ENCODE results near the gene METAP1.
"Not testable (repeated sequence)": the region's sequence is repeated elsewhere in the genome, so short reads cannot be mapped to it uniquely, and the experiment has no call there.

METAP1 gene

DNA sequence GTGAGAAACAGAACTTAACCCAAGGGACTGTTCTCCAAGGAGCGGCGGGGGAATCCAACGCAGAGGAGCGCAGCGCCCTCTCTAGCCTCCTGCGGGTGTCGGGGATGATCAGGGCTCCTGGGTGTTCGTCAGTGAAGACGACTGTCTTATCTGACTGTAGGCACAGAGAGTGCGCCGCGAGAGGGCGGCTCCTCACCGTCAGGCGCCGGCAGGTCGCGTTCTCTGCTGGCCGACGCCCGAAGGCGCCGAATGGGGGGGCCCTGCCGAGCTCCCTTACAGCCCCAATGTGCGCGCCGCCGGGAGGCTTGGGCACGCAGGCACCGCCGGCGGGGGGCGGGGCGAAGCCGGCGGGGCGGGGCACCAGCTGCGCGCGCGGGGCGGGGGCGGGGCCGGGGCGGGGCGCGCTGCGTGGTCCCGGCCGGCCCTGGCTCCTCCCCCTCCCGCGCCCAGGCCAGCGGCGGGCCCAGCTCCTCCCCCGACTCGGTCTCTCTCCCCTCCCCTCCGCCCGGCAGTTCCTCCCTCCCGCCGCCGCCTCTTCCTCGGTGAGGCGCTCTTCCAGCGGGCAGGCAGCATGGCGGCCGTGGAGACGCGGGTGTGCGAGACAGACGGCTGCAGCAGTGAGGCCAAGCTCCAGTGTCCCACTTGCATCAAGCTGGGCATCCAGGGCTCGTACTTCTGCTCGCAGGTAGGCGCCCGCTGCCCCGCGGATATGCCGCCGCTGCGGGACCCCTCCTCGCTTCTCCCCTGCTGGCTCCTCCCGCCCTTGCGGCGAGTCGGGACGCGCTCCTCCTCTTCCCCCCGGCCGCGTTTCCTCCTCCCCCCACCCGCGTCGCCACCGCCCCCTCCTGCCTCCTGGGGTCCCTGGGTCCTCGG is at the start of gene METAP1:
METAP1 (plus strand) TSS at position 539 of the 873 bp plus-strand sequence; CDS start at position 572, 33 bp downstream.
- DNase-seq (ENCODE audit: low spot score) = peak; percentile 94

DNA sequence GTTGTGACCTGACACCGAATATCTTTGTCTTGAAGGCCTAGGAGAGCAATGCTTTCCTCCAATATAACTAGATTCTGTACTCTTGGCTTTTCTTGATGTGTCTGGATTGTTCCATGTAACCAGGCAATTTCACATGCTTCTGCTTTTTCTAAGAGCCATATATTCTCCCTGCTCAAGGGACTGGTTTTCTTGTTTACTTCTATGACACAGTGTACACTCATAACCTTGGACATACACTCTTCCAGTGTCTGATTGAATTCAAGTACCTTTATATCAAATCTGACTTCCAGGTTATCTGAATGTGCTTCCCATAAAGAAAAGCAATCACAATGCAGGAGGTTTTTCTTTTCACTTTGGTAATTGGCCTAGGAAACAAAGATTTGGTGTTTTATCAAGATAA is 49.2 kb upstream of the METAP1 start:
- no peak for DNase-seq (ENCODE audit: low spot score)

- no peak for DNase-seq (ENCODE audit: low spot score)
These were observed 44.6 kb upstream of the METAP1 start for GRCh38 chr4:98950925-98951324.

DNA sequence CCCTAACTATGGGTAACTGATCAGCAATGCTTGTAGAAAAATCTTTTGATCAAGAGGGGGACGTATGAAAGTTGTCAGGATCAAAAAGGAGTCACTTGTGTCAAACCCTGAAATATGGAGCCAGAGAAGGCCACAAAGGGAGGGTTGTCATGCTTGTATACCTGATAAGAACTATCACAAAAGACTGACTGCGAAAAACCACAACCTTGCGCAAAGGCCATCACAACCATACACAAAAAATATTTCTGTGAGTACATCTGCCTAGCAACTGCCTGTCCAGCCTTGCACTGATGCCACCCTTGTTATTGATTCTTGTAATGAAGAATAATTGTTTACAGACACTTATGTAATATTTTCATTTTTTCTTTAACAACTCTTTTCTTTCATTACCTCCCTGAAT is 43.8 kb upstream of the METAP1 start:
- DNase-seq (ENCODE audit: low spot score) = no peak

DNA sequence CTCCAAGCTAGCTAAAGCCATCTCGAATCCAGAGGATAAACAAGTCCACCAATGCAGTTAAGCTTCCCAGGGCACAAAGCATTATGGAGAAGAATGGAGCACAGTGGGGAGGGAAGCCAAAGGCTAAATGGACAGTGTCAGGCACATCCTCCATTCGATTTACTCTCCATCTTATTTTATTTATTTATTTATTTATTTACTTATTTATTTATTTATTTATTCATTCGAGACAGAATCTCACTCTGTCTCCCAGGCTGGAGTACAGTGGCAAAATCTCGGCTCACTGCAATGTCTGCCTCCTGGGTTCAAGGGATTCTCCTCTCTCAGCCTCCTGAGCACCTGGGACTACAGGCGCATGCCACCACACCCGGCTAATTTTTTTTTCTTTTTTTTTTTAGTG is 40.3 kb upstream of the METAP1 start:
- DNase-seq (ENCODE audit: low spot score) = no peak

GRCh38 chr4:98958065-98958464 is 37.5 kb upstream of the METAP1 start:
- DNase-seq (ENCODE audit: low spot score) = no peak

DNA sequence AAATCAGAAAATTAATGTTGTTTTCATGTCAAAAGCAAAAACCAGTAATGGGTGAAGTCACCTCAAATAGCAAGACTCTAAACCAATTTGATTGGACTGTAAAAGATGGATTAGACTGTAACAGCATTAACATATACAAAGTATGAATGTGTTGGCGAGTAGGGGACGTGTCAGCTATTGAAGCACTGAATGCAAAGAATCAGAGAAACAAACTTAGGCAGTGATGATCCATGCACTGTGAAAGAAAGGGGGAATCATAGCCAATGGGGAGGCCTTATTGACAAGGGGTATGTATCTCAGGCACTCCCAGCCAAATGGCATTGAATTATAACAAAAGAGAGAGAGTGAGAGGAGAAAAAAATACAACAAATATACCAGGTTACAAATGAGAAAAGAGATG is 36.1 kb upstream of the METAP1 start:
- no peak for DNase-seq (ENCODE audit: low spot score)

DNA sequence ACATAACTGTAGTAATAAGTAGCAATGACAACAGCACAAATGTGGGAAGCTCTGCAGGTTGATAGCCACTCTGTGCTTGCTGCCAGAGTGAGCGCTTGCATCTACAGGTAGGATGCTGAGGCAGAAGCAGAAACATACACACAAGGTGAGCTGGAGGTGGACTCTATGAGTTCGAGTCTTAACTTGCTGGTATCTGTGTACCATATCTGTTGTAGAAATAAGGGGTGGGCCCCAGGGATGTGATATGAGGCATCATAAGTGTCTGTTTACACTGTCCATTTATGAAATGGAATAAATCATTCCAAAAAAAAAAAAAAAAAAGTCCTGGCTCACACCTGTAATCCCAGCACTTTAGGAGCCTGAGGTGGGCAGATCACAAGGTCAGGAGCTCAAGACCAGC is 33.8 kb upstream of the METAP1 start:
- DNase-seq (ENCODE audit: low spot score) = no peak

DNA sequence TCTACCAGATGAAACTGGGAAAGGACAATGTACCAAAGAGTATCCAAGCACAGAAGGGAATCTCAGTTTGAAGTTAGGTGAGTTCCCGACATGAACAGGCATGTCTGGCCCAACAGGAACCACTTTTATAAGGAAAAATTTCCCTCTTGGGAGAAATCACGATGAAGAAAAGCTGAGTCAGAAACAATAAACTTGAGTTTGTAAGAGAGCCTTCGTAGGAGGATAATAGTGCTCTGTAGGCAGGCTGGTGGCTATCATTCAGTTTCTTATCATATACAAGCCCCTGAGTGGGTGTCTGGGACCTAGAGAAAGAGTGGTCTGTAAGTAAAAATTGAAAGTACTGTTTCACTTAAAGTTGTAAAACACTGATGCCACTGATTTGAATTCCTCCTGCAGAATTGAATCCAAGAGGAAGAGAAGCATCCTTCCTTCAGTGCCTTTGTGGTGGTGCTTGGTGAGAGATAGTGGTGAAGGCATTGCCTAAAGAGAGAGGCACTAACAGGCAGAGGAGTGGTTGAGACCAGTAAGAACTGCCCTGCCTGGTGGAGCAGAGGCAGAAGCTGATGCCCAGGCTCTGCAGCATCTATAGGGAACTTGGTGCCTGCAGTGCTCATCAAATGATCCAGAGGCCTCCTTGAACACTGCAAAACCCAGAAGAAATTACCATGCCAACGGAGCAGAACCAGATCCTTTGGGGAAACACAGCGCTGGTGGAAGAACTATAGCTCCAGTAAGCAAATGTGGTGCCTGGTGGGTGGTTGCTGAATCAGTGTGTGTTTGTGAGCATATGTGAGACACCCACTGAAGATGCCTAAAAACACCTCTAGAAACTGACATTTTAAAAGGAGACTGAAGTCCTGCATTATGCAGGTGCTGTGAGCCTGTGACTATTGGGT is 31.7 kb upstream of the METAP1 start:
- no peak for DNase-seq (ENCODE audit: low spot score)

DNA sequence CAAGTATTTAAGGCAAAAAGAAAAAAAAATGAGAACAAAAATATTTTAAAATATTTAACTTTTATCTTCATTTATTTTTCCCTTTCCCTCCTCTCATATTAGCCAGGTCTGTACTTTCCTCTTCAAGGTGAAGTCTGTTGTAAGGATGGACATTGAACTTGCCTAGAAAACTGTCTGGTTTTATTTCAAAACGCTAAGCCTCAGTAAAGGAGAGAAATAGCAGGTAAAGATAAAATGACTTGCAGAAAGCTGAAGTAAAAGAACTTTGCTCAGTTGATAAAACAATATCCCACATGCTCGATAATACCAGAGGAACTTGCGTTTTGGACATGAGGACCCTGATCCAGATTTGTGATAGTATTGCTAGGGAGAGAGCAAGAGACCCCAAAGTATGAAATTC is 28.6 kb upstream of the METAP1 start:
- no peak for DNase-seq (ENCODE audit: low spot score)

GRCh38 chr4:98967786-98968329 is 27.7 kb upstream of the METAP1 start:
- DNase-seq (ENCODE audit: low spot score) = no peak

DNA sequence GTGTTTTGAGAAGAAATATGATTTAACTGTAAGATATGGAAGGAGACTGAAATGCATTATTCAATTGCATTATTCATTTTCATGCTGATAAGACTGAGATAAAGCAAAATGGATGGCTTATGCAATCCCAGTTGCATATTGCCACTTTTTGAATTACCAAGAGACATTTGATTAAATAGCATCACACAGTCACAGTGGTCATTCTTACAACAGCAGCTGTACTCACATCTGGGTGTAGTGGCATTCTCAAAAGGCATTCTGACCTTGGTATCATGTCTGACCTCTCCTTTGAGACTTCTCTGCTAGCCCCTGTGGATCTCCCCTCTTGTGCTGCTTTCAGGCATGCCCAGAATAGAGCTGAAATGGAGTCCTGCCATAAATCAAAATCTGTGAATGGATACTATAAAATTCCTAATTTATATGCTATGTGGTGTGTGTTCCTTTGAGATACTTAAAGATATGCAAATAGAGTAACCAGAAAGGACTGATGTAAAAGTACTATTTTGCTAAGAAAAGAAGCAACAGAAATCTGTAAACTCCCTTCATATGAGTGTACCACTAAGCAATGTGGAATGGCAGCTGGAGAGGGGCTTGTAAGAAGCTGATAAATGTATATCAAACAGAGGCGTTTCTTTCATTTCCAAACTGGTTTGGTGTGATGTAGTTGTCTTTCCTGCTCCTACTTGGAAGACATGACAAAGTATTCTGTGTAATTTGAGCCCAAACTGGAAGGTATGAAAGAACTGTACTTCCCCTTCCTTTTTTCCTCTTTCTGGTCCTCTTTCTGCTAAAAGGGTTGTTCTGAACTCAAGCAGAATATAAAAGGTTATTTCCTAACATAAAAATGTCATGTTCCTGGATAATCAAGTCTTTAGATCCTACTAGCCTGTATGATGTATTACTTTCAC is 25.4 kb upstream of the METAP1 start:
- no peak for DNase-seq (ENCODE audit: low spot score)

DNA sequence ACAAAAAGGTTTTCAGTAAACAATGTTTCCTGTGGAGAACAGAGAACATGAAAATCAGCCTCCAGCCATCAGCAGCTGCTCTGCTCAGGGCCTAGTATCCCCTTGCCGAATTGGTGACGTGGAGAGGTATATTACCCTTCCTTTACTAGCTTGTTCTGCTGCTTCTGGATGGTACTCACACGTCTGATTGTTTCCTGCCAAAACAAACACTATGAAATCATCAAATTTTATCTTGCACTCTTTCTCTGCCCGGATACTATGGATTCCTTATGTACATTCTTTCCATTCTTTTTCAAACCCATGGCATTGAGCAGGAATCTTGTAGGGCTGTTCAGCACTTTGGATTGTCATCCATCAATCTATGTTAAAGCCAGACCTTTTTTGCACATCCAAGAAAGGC is 18.8 kb upstream of the METAP1 start:
- no peak for DNase-seq (ENCODE audit: low spot score)

DNA sequence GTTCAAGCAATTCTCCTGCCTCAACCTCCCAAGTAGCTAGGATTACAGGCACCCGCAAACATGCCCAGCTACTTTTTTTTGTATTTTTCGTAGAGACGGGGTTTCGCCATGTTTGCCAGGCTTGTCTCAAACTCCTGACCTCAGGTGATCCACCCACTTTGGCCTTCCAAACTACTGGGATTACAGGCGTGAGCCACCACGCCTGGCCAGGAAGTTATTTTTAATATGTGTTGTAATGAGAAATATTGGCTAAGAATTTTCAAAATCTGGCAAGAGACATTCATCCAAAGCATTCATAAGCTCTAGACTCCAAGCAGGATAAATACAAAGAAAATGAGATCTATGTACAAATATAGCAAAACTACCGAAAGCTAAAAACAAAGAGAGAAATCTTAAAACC is 18.0 kb upstream of the METAP1 start:
- no peak for DNase-seq (ENCODE audit: low spot score)

DNA sequence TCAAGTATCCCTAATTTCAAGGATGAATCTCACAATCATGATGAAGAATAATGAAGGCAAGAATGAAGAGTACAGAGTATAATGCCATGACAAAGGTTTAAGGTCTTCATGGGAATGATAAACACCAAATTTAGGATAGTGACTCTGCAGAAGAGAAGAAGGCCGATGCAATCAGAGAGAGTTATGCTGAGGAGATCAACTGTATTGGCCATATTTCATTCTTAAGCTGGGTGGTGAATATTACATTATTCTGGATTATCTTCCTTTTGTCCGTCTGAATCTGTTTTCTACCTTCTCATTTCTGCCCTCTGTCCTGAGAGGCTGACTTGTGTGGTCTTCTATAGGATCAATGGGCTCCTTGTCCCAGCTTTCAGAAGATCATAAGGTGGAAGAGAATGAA is 7.8 kb upstream of the METAP1 start:
- DNase-seq (ENCODE audit: low spot score) = no peak

- not testable (repeated sequence) for DNase-seq (ENCODE audit: low spot score)
These were observed 2.7 kb upstream of the METAP1 start for GRCh38 chr4:98992835-98993234.

- DNase-seq (ENCODE audit: low spot score) = no peak
These were observed 2.0 kb upstream of the METAP1 start for GRCh38 chr4:98993419-98994071.

GRCh38 chr4:98994474-98995182 is 893 bp upstream of the METAP1 start:
- no peak for DNase-seq (ENCODE audit: low spot score)

GRCh38 chr4:98996056-98996764 is 689 bp downstream of the METAP1 start:
- no peak for DNase-seq (ENCODE audit: low spot score)

- no peak for DNase-seq (ENCODE audit: low spot score)
These were observed 1.2 kb downstream of the METAP1 start for GRCh38 chr4:98996765-98997068.

All from left forelimb (tissue), 1 donor.